Keratinocyte (primary cell): ENCODE measurements around the gene KRT1. TPM values are rescaled to one million over a fixed set of nuclear protein-coding genes. Genes with fewer than 3 reads are reported as not detected.

Experiments
- DNase-seq: peaks from one replicate; pipeline ENCODE4 v3.0.0-alpha.2; 2011; ENCODE audit warnings: low read depth, missing footprints, low spot score
- FAIRE-seq: peaks from 2 replicates; lab custom pipeline; 2011; peaks lifted over from hg19 to GRCh38; lab: Jason Lieb, UNC
- H2AFZ ChIP-seq: 2 replicates; pipeline ENCODE4 v1.6.0; 2012; ENCODE audit warnings: low read length, control low read depth, inconsistent platforms; ENCODE audit not compliant: control insufficient read depth
- H3K27ac ChIP-seq: 2 replicates; pipeline ENCODE4 v1.5.1; 2011; ENCODE audit warnings: low read length; ENCODE audit not compliant: control insufficient read depth, insufficient read depth
- H3K27me3 ChIP-seq: 3 replicates; pipeline ENCODE4 v1.6.0; 2011; ENCODE audit warnings: low read length; ENCODE audit not compliant: control insufficient read depth, insufficient read depth; ENCODE audit errors: extremely low read depth
- H3K36me3 ChIP-seq, 2 experiments: 2 replicates in 1 of 2; 3 replicates in 1 of 2; pipeline ENCODE4 v1.5.1; 2011; ENCODE audit warnings: low read length in 2 of 2, mild to moderate bottlenecking in 1 of 2; ENCODE audit not compliant: control insufficient read depth in 2 of 2, insufficient read depth in 2 of 2; ENCODE audit errors: extremely low read depth in 1 of 2
- H3K4me1 ChIP-seq: 3 replicates; pipeline ENCODE4 v1.5.1; 2011; ENCODE audit warnings: low read length; ENCODE audit not compliant: control insufficient read depth, insufficient read depth; ENCODE audit errors: extremely low read depth
- H3K4me2 ChIP-seq: 3 replicates; pipeline ENCODE4 v1.6.0; 2011; ENCODE audit warnings: low read depth, low read length; ENCODE audit not compliant: control insufficient read depth, insufficient read depth; ENCODE audit errors: extremely low read depth
- H3K4me3 ChIP-seq, 3 experiments: fragments of 200-600 bp in 1 of 3; sonication (generic) in 1 of 3; 2 replicates in 2 of 3; 3 replicates in 1 of 3; pipeline ENCODE4 v1.5.1; 2011 to 2016; ENCODE audit warnings: low read length in 3 of 3, mild to moderate bottlenecking in 3 of 3, control low read depth in 2 of 3, inconsistent platforms in 1 of 3, low read depth in 1 of 3, mixed read lengths in 1 of 3, mixed run types in 1 of 3, moderate library complexity in 1 of 3; ENCODE audit not compliant: control insufficient read depth in 2 of 3, insufficient read depth in 2 of 3; ENCODE audit errors: extremely low read depth in 1 of 3
- H3K79me2 ChIP-seq: 2 replicates; pipeline ENCODE4 v1.6.0; 2012; ENCODE audit warnings: low read length; ENCODE audit not compliant: control insufficient read depth, insufficient read depth
- H3K9ac ChIP-seq: 3 replicates; pipeline ENCODE4 v1.6.0; 2011; ENCODE audit warnings: low read length; ENCODE audit not compliant: control insufficient read depth, insufficient read depth; ENCODE audit errors: extremely low read depth
- H3K9me1 ChIP-seq: 3 replicates; pipeline ENCODE4 v1.6.0; 2011; ENCODE audit warnings: low read length; ENCODE audit not compliant: control insufficient read depth, insufficient read depth; ENCODE audit errors: extremely low read depth
- H3K9me3 ChIP-seq: 2 replicates; pipeline ENCODE4 v1.5.1; 2012; ENCODE audit warnings: low read depth, low read length; ENCODE audit not compliant: control insufficient read depth
- H4K20me1 ChIP-seq: 3 replicates; pipeline ENCODE4 v1.6.0; 2011; ENCODE audit warnings: low read length; ENCODE audit not compliant: control insufficient read depth, insufficient read depth; ENCODE audit errors: extremely low read depth
- EZH2 ChIP-seq: IDR thresholded peaks from one replicate; pipeline ENCODE4 v1.6.1; 2012; ENCODE audit warnings: inconsistent platforms, mild to moderate bottlenecking, low read length, moderate library complexity
- dilution Hi-C: fragments of 300-500 bp; cut with MboI; formaldehyde crosslinking; loops from one replicate; pipeline ENCODE4 v1.7.0; 2020; ENCODE audit warnings: low sequenced_read_pairs; ENCODE audit not compliant: extremely low pct_ligation_motif_present
- polyA plus RNA-seq, 5 experiments: library from polyadenylated mRNA; depleted of rRNA in 3 of 5; stranded (reverse) in 3 of 5; stranded (forward) in 1 of 5; unstranded in 1 of 5; fragments of >200 nt; gene quantifications; 1 replicate in 1 of 5; 2 replicates in 3 of 5; 3 replicates in 1 of 5; pipeline versions ENCODE4 v1.2.1 to v1.2.3, GENCODE V29; 2011 to 2012; ENCODE audit warnings: missing spikeins in 2 of 5, low read depth in 1 of 5, low replicate concordance in 1 of 5
- TF ChIP-seq, protein P1 (sequence below), 3 experiments: IDR thresholded peaks in 1 of 3; conservative IDR thresholded peaks in 1 of 3; optimal IDR thresholded peaks in 1 of 3; 2 replicates in 2 of 3; 3 replicates in 1 of 3; pipeline versions ENCODE3 to v1.5.1; 2011; ENCODE audit warnings: low read length in 3 of 3, mild to moderate bottlenecking in 3 of 3, moderate library complexity in 2 of 3, control low read depth in 1 of 3, inconsistent platforms in 1 of 3; ENCODE audit not compliant: insufficient read depth in 2 of 3; ENCODE audit errors: extremely low read depth in 1 of 3

The KRT1 gene
- polyA plus RNA-seq, 1 donor (not counting 4 experiments of a cell fraction or from before 2014, with no cell fraction given), result 92.2 TPM

GRCh38 chr12:52720365-52720886, 40.2 kb upstream of the KRT1 start:
- no peak overlapping the region for H3K9ac ChIP-seq
- TF ChIP-seq EZH2, result no peak
- TF ChIP-seq, protein P1, sequence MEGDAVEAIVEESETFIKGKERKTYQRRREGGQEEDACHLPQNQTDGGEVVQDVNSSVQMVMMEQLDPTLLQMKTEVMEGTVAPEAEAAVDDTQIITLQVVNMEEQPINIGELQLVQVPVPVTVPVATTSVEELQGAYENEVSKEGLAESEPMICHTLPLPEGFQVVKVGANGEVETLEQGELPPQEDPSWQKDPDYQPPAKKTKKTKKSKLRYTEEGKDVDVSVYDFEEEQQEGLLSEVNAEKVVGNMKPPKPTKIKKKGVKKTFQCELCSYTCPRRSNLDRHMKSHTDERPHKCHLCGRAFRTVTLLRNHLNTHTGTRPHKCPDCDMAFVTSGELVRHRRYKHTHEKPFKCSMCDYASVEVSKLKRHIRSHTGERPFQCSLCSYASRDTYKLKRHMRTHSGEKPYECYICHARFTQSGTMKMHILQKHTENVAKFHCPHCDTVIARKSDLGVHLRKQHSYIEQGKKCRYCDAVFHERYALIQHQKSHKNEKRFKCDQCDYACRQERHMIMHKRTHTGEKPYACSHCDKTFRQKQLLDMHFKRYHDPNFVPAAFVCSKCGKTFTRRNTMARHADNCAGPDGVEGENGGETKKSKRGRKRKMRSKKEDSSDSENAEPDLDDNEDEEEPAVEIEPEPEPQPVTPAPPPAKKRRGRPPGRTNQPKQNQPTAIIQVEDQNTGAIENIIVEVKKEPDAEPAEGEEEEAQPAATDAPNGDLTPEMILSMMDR (optimal IDR thresholded peaks at IDR 0.05 in 1 of 3, IDR thresholded peaks at IDR 0.05 in 1 of 3, conservative IDR thresholded peaks at IDR 0.05 in 1 of 3; ENCODE audit: extremely low read depth in 1 of 3, insufficient read depth in 2 of 3, low read length in 3 of 3), result no peak
- no peaks in the 10 kb centered on the region for H3K9me3 ChIP-seq
- no peaks in the 10 kb centered on the region for H3K36me3 ChIP-seq
- H3K27me3 ChIP-seq, result peaks cover 10% of the 10 kb centered on the region
- FAIRE-seq (no peak), DNase-seq (no peak)
- H2AFZ ChIP-seq, result no peak overlapping the region
- no peaks in the 10 kb centered on the region for H3K9me1 ChIP-seq
- no peak overlapping the region for H3K27ac ChIP-seq
- no peaks in the 10 kb centered on the region for H3K4me1 ChIP-seq
- no peak overlapping the region for H3K4me2 ChIP-seq
- no peaks in the 10 kb centered on the region for H3K79me2 ChIP-seq
- H4K20me1 ChIP-seq, result no peaks in the 10 kb centered on the region
- no peak overlapping the region for H3K4me3 ChIP-seq
- dilution Hi-C loops, result no loop called here

DNA sequence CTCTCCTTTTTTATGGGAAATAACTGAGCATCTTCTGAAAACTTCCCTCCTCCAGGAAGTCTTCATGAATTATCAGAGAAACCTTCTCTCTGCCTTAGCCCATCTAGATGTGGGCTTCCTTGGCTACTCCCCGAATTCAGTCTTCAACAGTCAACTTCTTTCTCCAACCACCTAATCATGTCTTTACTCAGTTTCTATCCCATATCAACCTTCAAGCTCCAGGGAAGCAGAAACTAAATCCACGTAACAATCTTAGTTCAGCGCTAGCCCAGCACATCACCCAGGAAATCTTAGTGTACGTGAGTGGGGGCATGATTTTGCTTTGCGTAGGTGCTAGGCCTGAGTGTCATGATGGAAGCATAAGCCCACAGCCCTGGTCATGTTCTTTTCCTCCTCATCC, 35.9 kb upstream of the KRT1 start:
- H3K9ac ChIP-seq, result no peak overlapping the region
- H3K79me2 ChIP-seq, result no peaks in the 10 kb centered on the region
- no peak overlapping the region for H3K4me2 ChIP-seq
- TF ChIP-seq, protein P1 (optimal IDR thresholded peaks at IDR 0.05 in 1 of 3, IDR thresholded peaks at IDR 0.05 in 1 of 3, conservative IDR thresholded peaks at IDR 0.05 in 1 of 3; ENCODE audit: extremely low read depth in 1 of 3, insufficient read depth in 2 of 3, low read length in 3 of 3), result no peak
- no peak for TF ChIP-seq EZH2
- no peak for DNase-seq
- no peak overlapping the region for H2AFZ ChIP-seq
- no peaks in the 10 kb centered on the region for H3K9me3 ChIP-seq
- dilution Hi-C loops, result no loop called here
- FAIRE-seq, result no peak
- no peaks in the 10 kb centered on the region for H3K9me1 ChIP-seq
- H4K20me1 ChIP-seq, result no peaks in the 10 kb centered on the region
- no peak overlapping the region for H3K4me3 ChIP-seq
- H3K27ac ChIP-seq, result no peak overlapping the region
- H3K36me3 ChIP-seq, result no peaks in the 10 kb centered on the region
- peaks cover 37% of the 10 kb centered on the region for H3K27me3 ChIP-seq
- no peaks in the 10 kb centered on the region for H3K4me1 ChIP-seq
